Neural cell (in vitro differentiated cells): Measurements from ENCODE around the gene TTC39B. TPM values are rescaled to one million over a fixed set of nuclear protein-coding genes. Genes with fewer than 3 reads are reported as not detected.

Experiments
- H2AFZ ChIP-seq: fragments of 200-600, 300-800 bp; sonication (generic), shearing (Covaris generic); 2 replicates; pipeline ENCODE4 v1.6.0; 2014; ENCODE audit warnings: low read depth, mild to moderate bottlenecking, antibody characterized with exemption, low read length, moderate library complexity
- H3F3A ChIP-seq: fragments of 200-600 bp; shearing (Covaris generic); 2 replicates; pipeline ENCODE4 v1.6.1; 2016; ENCODE audit warnings: mild to moderate bottlenecking, moderate library complexity, mixed read lengths, antibody characterized with exemption, low read length; ENCODE audit not compliant: insufficient read depth, poor library complexity, severe bottlenecking
- H3K27ac ChIP-seq: fragments of 200-600, 300-800 bp; sonication (generic), shearing (Covaris generic); 2 replicates; pipeline ENCODE4 v1.5.1; 2014; ENCODE audit warnings: mild to moderate bottlenecking, low read length, moderate library complexity
- H3K27me3 ChIP-seq: fragments of 300-800, 200-600 bp; sonication (generic), shearing (Covaris generic); 2 replicates; pipeline ENCODE4 v1.6.0; 2014; ENCODE audit warnings: mild to moderate bottlenecking, low read depth, low read length, moderate library complexity; ENCODE audit not compliant: insufficient read depth
- H3K36me3 ChIP-seq: fragments of 300-800, 200-600 bp; sonication (generic), shearing (Covaris generic); 2 replicates; pipeline ENCODE4 v1.5.1; 2014; ENCODE audit warnings: mild to moderate bottlenecking, antibody characterized with exemption, low read length, moderate library complexity; ENCODE audit not compliant: insufficient read depth
- H3K4me2 ChIP-seq: fragments of 300-800, 200-600 bp; sonication (generic), shearing (Covaris generic); 2 replicates; pipeline ENCODE4 v1.6.0; 2014; ENCODE audit warnings: mild to moderate bottlenecking, low read length
- H3K4me3 ChIP-seq: fragments of 300-800, 200-600 bp; sonication (generic), shearing (Covaris generic); 2 replicates; pipeline ENCODE4 v1.5.1; 2014; ENCODE audit warnings: mild to moderate bottlenecking, low read length, moderate library complexity
- H3K79me2 ChIP-seq: fragments of 200-600 bp; shearing (Covaris generic); replicated peaks from 2 replicates; pipeline ENCODE4 v1.6.0; 2014; ENCODE audit warnings: mild to moderate bottlenecking, low read length, moderate library complexity; ENCODE audit not compliant: insufficient read depth
- H3K9ac ChIP-seq: fragments of 300-800, 200-600 bp; sonication (generic), shearing (Covaris generic); 2 replicates; pipeline ENCODE4 v1.6.1; 2016; ENCODE audit warnings: mild to moderate bottlenecking, low read length, mixed read lengths
- H3K9me2 ChIP-seq: fragments of 200-600 bp; shearing (Covaris generic); 2 replicates; pipeline ENCODE4 v1.6.1; 2016; ENCODE audit warnings: mild to moderate bottlenecking, low read length, mixed read lengths; ENCODE audit not compliant: insufficient read depth
- H3K9me3 ChIP-seq: fragments of 200-600, 300-800 bp; sonication (generic), shearing (Covaris generic); 2 replicates; pipeline ENCODE4 v1.6.1; 2016; ENCODE audit warnings: mild to moderate bottlenecking, mixed run types, low read length, moderate library complexity, mixed read lengths
- H4K20me1 ChIP-seq: fragments of 200-600 bp; shearing (Covaris generic); 2 replicates; pipeline ENCODE4 v1.6.1; 2016; ENCODE audit warnings: mild to moderate bottlenecking, mixed run types; ENCODE audit not compliant: insufficient read depth
- EP300 ChIP-seq: fragments of 450-650 bp; conservative IDR thresholded peaks from 2 replicates; pipeline ENCODE4 v1.6.1; 2014; ENCODE audit warnings: antibody characterized with exemption, mild to moderate bottlenecking, moderate library complexity; ENCODE audit not compliant: poor library complexity, severe bottlenecking
- EZH2 ChIP-seq: fragments of 200-600, 300-800 bp; shearing (Covaris generic), sonication (generic); IDR thresholded peaks from 2 replicates; pipeline ENCODE4 v1.6.1; 2014; ENCODE audit warnings: antibody characterized with exemption, low read length, borderline replicate concordance, mild to moderate bottlenecking; ENCODE audit not compliant: insufficient read depth, poor library complexity, severe bottlenecking
- MXI1 ChIP-seq: fragments of 450-650 bp; conservative IDR thresholded peaks from 2 replicates; pipeline ENCODE4 v1.6.1; 2014; ENCODE audit warnings: antibody characterized with exemption, mild to moderate bottlenecking; ENCODE audit not compliant: poor library complexity, severe bottlenecking
- POLR2AphosphoS5 ChIP-seq: IDR thresholded peaks from 2 replicates; pipeline ENCODE4 v1.6.1; 2012
- RAD21 ChIP-seq: fragments of 450-650 bp; conservative IDR thresholded peaks from 2 replicates; pipeline ENCODE4 v1.6.1; 2014; ENCODE audit warnings: antibody characterized with exemption, mild to moderate bottlenecking, moderate library complexity
- SMC3 ChIP-seq: fragments of 450-650 bp; conservative IDR thresholded peaks from 2 replicates; pipeline ENCODE4 v1.6.1; 2014; ENCODE audit warnings: antibody characterized with exemption, mild to moderate bottlenecking, moderate library complexity; ENCODE audit not compliant: poor library complexity
- TAF1 ChIP-seq: IDR thresholded peaks from 2 replicates; pipeline ENCODE4 v1.6.1; 2012; ENCODE audit warnings: low read depth
- polyA plus RNA-seq: library from polyadenylated mRNA; depleted of rRNA; stranded (reverse); fragments of >200 nt; gene quantifications from 2 replicates; pipeline ENCODE4 v1.2.3, GENCODE V29; 2014
- TF ChIP-seq, protein P1 (sequence below): fragments of 450-650 bp; IDR thresholded peaks from 2 replicates; pipeline ENCODE4 v1.5.1; 2014; ENCODE audit warnings: antibody characterized with exemption, mild to moderate bottlenecking, moderate library complexity; ENCODE audit not compliant: poor library complexity, severe bottlenecking
- TF ChIP-seq, protein P2 (sequence below): IDR thresholded peaks from 2 replicates; pipeline ENCODE4 v1.6.1; 2012; ENCODE audit warnings: borderline replicate concordance

The TTC39B gene
- polyA plus RNA-seq, 1 donor from 2014 or later = 2.8 TPM

DNA sequence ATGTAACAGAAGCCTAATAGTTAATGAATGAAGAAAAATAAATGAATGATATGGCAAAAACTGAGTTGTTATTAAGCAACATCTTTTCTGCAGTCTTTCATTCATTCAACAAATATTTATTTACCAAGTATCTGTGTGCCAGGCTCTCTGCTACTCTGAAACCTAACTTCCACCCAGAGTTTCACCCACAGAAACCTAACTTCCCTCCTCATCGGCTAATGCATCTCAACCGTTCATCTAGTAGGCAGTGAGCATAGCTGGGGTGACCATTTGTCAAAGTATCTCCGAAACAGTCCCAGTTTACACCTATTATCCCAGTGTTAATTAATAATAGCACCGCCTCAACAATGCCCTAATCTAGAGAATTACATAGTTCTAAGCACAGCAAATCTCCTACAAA is 1.5 kb downstream of the TTC39B start:
- H3K9ac ChIP-seq = no peak overlapping the region
- H3K79me2 ChIP-seq = no peaks in the 10 kb centered on the region
- TF ChIP-seq POLR2AphosphoS5 (no peak), TAF1 (no peak), EP300 (no peak), MXI1 (no peak)
- H2AFZ ChIP-seq = no peak overlapping the region
- H3F3A ChIP-seq = no peaks in the 10 kb centered on the region
- no peaks in the 10 kb centered on the region for H3K36me3 ChIP-seq
- H3K9me2 ChIP-seq = no peaks in the 10 kb centered on the region
- no peaks in the 10 kb centered on the region for H4K20me1 ChIP-seq
- H3K27me3 ChIP-seq = peaks cover 23% of the 10 kb centered on the region
- no peak overlapping the region for H3K27ac ChIP-seq
- H3K9me3 ChIP-seq = no peaks in the 10 kb centered on the region
- H3K4me3 ChIP-seq = no peak overlapping the region
- no peak overlapping the region for H3K4me2 ChIP-seq

DNA sequence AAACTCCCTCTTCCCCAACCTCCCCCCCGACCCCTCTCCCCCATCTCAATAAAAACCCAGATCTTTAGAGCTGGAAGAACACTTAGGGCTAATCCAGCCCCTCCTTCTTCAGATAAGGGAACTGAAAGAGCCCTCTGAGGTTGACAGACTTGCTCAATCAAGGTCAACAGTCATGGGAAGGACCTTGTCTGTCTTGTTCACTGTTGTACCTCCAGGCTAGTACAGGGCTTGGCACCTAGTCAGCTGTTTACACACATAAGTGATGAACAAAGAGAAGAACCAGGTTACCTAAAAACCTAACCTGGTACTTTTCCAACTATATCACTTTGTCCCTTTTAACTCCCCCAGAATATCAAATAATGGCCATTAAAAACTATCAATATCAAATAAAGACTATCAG is 2.4 kb downstream of the TTC39B start:
- Histone ChIP-seq H3K79me2 (no peaks in the 10 kb centered on the region), H3F3A (no peaks in the 10 kb centered on the region), H3K27me3 (peaks cover 23% of the 10 kb centered on the region), H3K27ac (no peak overlapping the region), H2AFZ (no peak overlapping the region), H3K4me2 (no peak overlapping the region), H3K9ac (no peak overlapping the region), H3K9me3 (no peaks in the 10 kb centered on the region), H3K36me3 (no peaks in the 10 kb centered on the region), H3K4me3 (no peak overlapping the region), H4K20me1 (no peaks in the 10 kb centered on the region), H3K9me2 (no peaks in the 10 kb centered on the region)
- TF ChIP-seq, protein P1, sequence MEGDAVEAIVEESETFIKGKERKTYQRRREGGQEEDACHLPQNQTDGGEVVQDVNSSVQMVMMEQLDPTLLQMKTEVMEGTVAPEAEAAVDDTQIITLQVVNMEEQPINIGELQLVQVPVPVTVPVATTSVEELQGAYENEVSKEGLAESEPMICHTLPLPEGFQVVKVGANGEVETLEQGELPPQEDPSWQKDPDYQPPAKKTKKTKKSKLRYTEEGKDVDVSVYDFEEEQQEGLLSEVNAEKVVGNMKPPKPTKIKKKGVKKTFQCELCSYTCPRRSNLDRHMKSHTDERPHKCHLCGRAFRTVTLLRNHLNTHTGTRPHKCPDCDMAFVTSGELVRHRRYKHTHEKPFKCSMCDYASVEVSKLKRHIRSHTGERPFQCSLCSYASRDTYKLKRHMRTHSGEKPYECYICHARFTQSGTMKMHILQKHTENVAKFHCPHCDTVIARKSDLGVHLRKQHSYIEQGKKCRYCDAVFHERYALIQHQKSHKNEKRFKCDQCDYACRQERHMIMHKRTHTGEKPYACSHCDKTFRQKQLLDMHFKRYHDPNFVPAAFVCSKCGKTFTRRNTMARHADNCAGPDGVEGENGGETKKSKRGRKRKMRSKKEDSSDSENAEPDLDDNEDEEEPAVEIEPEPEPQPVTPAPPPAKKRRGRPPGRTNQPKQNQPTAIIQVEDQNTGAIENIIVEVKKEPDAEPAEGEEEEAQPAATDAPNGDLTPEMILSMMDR = no peak
- no peak for TF ChIP-seq TAF1
- no peak for TF ChIP-seq POLR2AphosphoS5
- TF ChIP-seq SMC3 = no peak
- no peak for TF ChIP-seq MXI1
- TF ChIP-seq RAD21 = no peak
- no peak for TF ChIP-seq EP300
- TF ChIP-seq EZH2 = no peak
- TF ChIP-seq, protein P2, sequence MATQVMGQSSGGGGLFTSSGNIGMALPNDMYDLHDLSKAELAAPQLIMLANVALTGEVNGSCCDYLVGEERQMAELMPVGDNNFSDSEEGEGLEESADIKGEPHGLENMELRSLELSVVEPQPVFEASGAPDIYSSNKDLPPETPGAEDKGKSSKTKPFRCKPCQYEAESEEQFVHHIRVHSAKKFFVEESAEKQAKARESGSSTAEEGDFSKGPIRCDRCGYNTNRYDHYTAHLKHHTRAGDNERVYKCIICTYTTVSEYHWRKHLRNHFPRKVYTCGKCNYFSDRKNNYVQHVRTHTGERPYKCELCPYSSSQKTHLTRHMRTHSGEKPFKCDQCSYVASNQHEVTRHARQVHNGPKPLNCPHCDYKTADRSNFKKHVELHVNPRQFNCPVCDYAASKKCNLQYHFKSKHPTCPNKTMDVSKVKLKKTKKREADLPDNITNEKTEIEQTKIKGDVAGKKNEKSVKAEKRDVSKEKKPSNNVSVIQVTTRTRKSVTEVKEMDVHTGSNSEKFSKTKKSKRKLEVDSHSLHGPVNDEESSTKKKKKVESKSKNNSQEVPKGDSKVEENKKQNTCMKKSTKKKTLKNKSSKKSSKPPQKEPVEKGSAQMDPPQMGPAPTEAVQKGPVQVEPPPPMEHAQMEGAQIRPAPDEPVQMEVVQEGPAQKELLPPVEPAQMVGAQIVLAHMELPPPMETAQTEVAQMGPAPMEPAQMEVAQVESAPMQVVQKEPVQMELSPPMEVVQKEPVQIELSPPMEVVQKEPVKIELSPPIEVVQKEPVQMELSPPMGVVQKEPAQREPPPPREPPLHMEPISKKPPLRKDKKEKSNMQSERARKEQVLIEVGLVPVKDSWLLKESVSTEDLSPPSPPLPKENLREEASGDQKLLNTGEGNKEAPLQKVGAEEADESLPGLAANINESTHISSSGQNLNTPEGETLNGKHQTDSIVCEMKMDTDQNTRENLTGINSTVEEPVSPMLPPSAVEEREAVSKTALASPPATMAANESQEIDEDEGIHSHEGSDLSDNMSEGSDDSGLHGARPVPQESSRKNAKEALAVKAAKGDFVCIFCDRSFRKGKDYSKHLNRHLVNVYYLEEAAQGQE = no peak

DNA sequence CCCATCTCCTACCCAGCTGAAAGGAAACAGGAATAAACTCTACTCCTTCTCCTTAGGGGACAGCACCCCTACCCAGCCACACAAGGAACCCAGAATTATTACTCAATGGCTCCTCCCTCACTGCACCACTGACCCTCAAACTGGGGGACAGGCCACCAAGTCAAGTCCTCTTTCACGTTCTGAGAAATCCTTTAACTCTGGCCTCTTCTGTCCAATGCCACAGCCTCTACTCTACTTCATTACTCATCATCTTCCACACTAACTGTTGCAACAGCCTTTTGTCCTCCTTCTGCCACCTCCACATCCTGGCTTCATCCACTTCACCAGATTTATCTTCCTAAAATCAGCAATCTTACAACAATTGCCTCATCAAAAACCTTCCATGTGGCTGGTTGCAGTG is 6.8 kb downstream of the TTC39B start:
- H3K36me3 ChIP-seq = no peaks in the 10 kb centered on the region
- H3K27me3 ChIP-seq = no peaks in the 10 kb centered on the region
- no peaks in the 10 kb centered on the region for H4K20me1 ChIP-seq
- H3K4me3 ChIP-seq = no peak overlapping the region
- H2AFZ ChIP-seq = no peak overlapping the region
- no peaks in the 10 kb centered on the region for H3K9me3 ChIP-seq
- no peaks in the 10 kb centered on the region for H3K79me2 ChIP-seq
- H3K27ac ChIP-seq = no peak overlapping the region
- H3K9ac ChIP-seq = no peak overlapping the region
- no peaks in the 10 kb centered on the region for H3F3A ChIP-seq
- H3K9me2 ChIP-seq = no peaks in the 10 kb centered on the region
- H3K4me2 ChIP-seq = no peak overlapping the region
- TF ChIP-seq MXI1 (no peak), EP300 (no peak), POLR2AphosphoS5 (no peak), TAF1 (no peak), SMC3 (no peak), EZH2 (no peak), RAD21 (no peak)
- TF ChIP-seq, protein P1 = no peak
